Caco-2 (cell line): ENCODE data around the gene GPR180. TPM values are rescaled to one million over a fixed set of nuclear protein-coding genes. Genes with fewer than 3 reads are reported as not detected.

ENCODE experiments used
- BruUV-seq: library from RNA; stranded (reverse); fragments of 400-500 nt; replicated peaks from 2 replicates; lab custom pipeline; 2021; lab: Mats Ljungman, UMichigan
- CTCF ChIA-PET: fragments of 300-600 bp; sonication (Branson Sonifier 250); formaldehyde crosslinking; loops from one replicate; lab custom pipeline; 2022; ENCODE audit warnings: antibody characterized with exemption; lab: Charles Lee
- POLR2A ChIA-PET: fragments of 300-600 bp; sonication (Branson Sonifier 250); formaldehyde crosslinking; loops from one replicate; lab custom pipeline; 2022; ENCODE audit warnings: antibody characterized with exemption; lab: Charles Lee
- DNase-seq, 2 experiments: peaks; one replicate each; pipeline versions ENCODE4 v3.0.0 to v3.0.0-alpha.2; 2020 to 2022
- H3K27me3 ChIP-seq: replicated peaks from 2 replicates; pipeline ENCODE4 v1.6.0; 2011; ENCODE audit warnings: low read length; ENCODE audit not compliant: control insufficient read depth, insufficient read depth
- H3K36me3 ChIP-seq: 2 replicates; pipeline ENCODE4 v1.5.1; 2011; ENCODE audit warnings: low read length; ENCODE audit not compliant: control insufficient read depth, insufficient read depth
- H3K4me1 ChIP-seq: fragments of 250-450 bp; sonication (Bioruptor Pico); 2 replicates; pipeline ENCODE4 v1.5.1; 2020; ENCODE audit warnings: mild to moderate bottlenecking
- H3K4me3 ChIP-seq: 2 replicates; pipeline ENCODE4 v1.5.1; 2011; ENCODE audit warnings: low read depth, mild to moderate bottlenecking, control low read depth, low read length
- H3K9me3 ChIP-seq: fragments of 250-450 bp; sonication (Bioruptor Pico); 2 replicates; pipeline ENCODE4 v1.5.1; 2020; ENCODE audit warnings: mild to moderate bottlenecking, moderate library complexity
- H3K27ac Mint-ChIP-seq: one replicate; pipeline ENCODE4 v1.8.0; 2022; ENCODE audit warnings: mixed read lengths; ENCODE audit not compliant: unreplicated experiment
- H3K27me3 Mint-ChIP-seq: one replicate; pipeline ENCODE4 v1.8.0; 2022; ENCODE audit warnings: mixed read lengths; ENCODE audit not compliant: insufficient read depth, unreplicated experiment
- H3K36me3 Mint-ChIP-seq: one replicate; pipeline ENCODE4 v1.8.0; 2022; ENCODE audit warnings: mild to moderate bottlenecking, mixed read lengths; ENCODE audit not compliant: insufficient read depth, unreplicated experiment
- H3K4me1 Mint-ChIP-seq: one replicate; pipeline ENCODE4 v1.8.0; 2022; ENCODE audit warnings: low read depth, mixed read lengths; ENCODE audit not compliant: unreplicated experiment
- H3K4me3 Mint-ChIP-seq: one replicate; pipeline ENCODE4 v1.8.0; 2022; ENCODE audit warnings: mild to moderate bottlenecking, moderate library complexity, mixed read lengths; ENCODE audit not compliant: unreplicated experiment
- H3K9me3 Mint-ChIP-seq: one replicate; pipeline ENCODE4 v1.8.0; 2022; ENCODE audit warnings: mixed read lengths; ENCODE audit not compliant: unreplicated experiment
- intact Hi-C: fragments of 100-400 bp; cut with micrococcal nuclease; formaldehyde crosslinking; loops from one replicate; pipeline ENCODE4 v1.10.0; 2022; ENCODE audit not compliant: unreplicated experiment
- total RNA-seq: library from RNA; stranded (reverse); gene quantifications from 2 replicates; pipeline ENCODE4 v1.2.3, GENCODE V29; 2022
- TF ChIP-seq, protein P1 (sequence below), 2 experiments: fragments of 200-600 bp in 1 of 2; IDR thresholded peaks; 1 replicate in 1 of 2; 2 replicates in 1 of 2; pipeline versions ENCODE4 v1.5.1 to v1.8.0; 2011 to 2022; ENCODE audit warnings: antibody characterized with exemption in 1 of 2, control low read depth in 1 of 2, inconsistent platforms in 1 of 2, low read depth in 1 of 2, low read length in 1 of 2, mild to moderate bottlenecking in 1 of 2, moderate library complexity in 1 of 2; ENCODE audit not compliant: insufficient read depth in 1 of 2, severe bottlenecking in 1 of 2, unreplicated experiment in 1 of 2

GPR180 gene
- total RNA-seq, 1 experiment from 2014 or later, result 6.4 TPM

DNA sequence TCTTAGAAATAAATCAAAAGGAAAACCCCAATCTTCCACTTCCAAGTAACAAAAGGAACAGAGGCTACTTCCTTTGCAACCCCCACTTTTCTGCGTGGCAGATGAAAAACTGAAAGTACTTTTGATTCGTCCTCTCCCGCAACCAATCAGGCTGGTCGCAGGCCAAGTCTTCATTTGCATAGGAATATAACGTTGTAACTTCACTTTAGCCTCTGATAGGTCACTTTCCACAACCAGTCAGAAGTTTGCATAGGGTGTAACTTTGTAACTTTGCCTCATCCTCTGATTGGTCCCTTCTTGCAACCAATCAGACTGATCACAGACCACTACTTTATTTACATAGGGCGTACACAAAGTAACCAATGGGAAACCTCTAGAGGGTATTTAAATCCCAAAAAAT is 42.9 kb upstream of the GPR180 start:
- no peak overlapping the region for H3K4me3 Mint-ChIP-seq
- CTCF ChIA-PET, result no interaction called here
- intact Hi-C loops, result no loop called here
- POLR2A ChIA-PET, result no interaction called here
- H3K27ac Mint-ChIP-seq, result no peak overlapping the region
- H3K9me3 Mint-ChIP-seq, result no peaks in the 10 kb centered on the region
- Histone ChIP-seq H3K4me3 (no peak overlapping the region), H3K36me3 (no peaks in the 10 kb centered on the region), H3K4me1 (no peaks in the 10 kb centered on the region), H3K27me3 (no peaks in the 10 kb centered on the region), H3K9me3 (no peaks in the 10 kb centered on the region)
- no peak for DNase-seq
- H3K27me3 Mint-ChIP-seq, result no peaks in the 10 kb centered on the region
- H3K36me3 Mint-ChIP-seq, result peaks cover 5% of the 10 kb centered on the region
- BruUV-seq, result no TSS peak
- TF ChIP-seq, protein P1, sequence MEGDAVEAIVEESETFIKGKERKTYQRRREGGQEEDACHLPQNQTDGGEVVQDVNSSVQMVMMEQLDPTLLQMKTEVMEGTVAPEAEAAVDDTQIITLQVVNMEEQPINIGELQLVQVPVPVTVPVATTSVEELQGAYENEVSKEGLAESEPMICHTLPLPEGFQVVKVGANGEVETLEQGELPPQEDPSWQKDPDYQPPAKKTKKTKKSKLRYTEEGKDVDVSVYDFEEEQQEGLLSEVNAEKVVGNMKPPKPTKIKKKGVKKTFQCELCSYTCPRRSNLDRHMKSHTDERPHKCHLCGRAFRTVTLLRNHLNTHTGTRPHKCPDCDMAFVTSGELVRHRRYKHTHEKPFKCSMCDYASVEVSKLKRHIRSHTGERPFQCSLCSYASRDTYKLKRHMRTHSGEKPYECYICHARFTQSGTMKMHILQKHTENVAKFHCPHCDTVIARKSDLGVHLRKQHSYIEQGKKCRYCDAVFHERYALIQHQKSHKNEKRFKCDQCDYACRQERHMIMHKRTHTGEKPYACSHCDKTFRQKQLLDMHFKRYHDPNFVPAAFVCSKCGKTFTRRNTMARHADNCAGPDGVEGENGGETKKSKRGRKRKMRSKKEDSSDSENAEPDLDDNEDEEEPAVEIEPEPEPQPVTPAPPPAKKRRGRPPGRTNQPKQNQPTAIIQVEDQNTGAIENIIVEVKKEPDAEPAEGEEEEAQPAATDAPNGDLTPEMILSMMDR (IDR thresholded peaks at IDR 0.05; ENCODE audit: insufficient read depth in 1 of 2, low read depth in 1 of 2, low read length in 1 of 2, severe bottlenecking in 1 of 2, unreplicated experiment in 1 of 2), result no peak
- no peaks in the 10 kb centered on the region for H3K4me1 Mint-ChIP-seq

DNA sequence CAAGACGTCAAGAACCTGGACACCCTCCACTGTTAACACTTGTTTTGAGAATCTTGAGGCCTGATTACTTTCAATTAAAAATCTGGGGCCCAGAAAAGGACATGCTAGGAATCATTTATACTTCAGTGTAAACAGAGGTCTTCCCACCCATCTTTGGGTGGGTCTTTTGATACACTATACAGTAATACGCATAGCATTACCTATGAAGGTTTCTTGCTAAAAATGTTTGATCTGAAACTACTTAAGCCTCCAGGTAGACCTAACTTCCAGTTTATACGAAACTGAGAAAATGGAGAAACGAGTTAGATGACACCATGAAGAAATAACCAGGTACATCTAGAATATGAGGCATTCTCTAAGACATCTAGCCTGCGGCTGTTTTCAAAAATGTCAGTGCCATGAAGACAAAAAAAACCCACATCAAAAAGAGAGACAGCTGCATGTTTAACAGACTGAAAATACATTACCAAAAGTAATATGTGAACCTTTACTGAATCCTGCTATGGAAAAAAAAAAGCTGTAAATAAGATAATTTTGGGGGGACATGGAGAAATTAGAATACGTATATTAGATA is 42.3 kb upstream of the GPR180 start:
- Histone ChIP-seq H3K4me1 (no peaks in the 10 kb centered on the region), H3K27me3 (no peaks in the 10 kb centered on the region), H3K9me3 (no peaks in the 10 kb centered on the region), H3K4me3 (no peak overlapping the region), H3K36me3 (no peaks in the 10 kb centered on the region)
- no TSS peak for BruUV-seq
- Mint-ChIP-seq H3K9me3 (no peaks in the 10 kb centered on the region), H3K4me3 (no peak overlapping the region), H3K36me3 (peaks cover 5% of the 10 kb centered on the region), H3K4me1 (no peaks in the 10 kb centered on the region), H3K27me3 (no peaks in the 10 kb centered on the region), H3K27ac (no peak overlapping the region)
- TF ChIP-seq, protein P1 (IDR thresholded peaks at IDR 0.05; ENCODE audit: insufficient read depth in 1 of 2, low read depth in 1 of 2, low read length in 1 of 2, severe bottlenecking in 1 of 2, unreplicated experiment in 1 of 2), result no peak
- intact Hi-C loops, result no loop called here
- ChIA-PET CTCF (no interaction called here), POLR2A (no interaction called here)
- no peak for DNase-seq

DNA sequence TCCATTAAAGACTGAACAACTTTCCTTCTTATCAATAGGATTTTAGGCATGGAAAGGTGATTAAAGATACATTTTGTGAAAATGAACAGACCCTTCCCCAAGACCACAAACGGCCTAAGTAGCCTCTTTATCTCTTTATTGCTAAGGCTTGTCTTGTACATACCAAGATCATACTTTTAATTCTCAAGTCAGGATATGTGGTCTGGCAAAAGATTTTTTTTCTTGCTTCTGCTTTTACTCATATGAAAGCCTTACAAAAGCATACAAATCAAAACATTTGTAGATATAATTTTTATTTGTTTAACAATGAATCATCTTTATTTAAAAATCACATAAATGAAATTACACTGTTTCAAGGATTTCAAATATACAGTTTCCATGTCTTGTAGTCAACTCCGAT is 41.5 kb upstream of the GPR180 start:
- intact Hi-C loops, result no loop called here
- no TSS peak for BruUV-seq
- no peak overlapping the region for H3K27ac Mint-ChIP-seq

More for the DNA sequence above, 41.5 kb upstream of the GPR180 start:
- DNase-seq, result no peak
- CTCF ChIA-PET, result no interaction called here
- H3K9me3 ChIP-seq, result no peaks in the 10 kb centered on the region
- Mint-ChIP-seq H3K9me3 (no peaks in the 10 kb centered on the region), H3K4me1 (no peaks in the 10 kb centered on the region), H3K4me3 (no peak overlapping the region), H3K27me3 (no peaks in the 10 kb centered on the region), H3K36me3 (peaks cover 5% of the 10 kb centered on the region)
- POLR2A ChIA-PET, result no interaction called here
- TF ChIP-seq, protein P1 (IDR thresholded peaks at IDR 0.05; ENCODE audit: insufficient read depth in 1 of 2, low read depth in 1 of 2, low read length in 1 of 2, severe bottlenecking in 1 of 2, unreplicated experiment in 1 of 2), result no peak
- no peaks in the 10 kb centered on the region for H3K36me3 ChIP-seq
- no peaks in the 10 kb centered on the region for H3K27me3 ChIP-seq
- H3K4me1 ChIP-seq, result no peaks in the 10 kb centered on the region
- H3K4me3 ChIP-seq, result no peak overlapping the region
